ENCODE measurements around the gene EXOC7. TPM values are rescaled to one million over a fixed set of nuclear protein-coding genes. Genes with fewer than 3 reads are reported as not detected.

The EXOC7 gene
- total and polyA plus RNA-seq, 2 of the 4 experiments (the other 2 are of a cell fraction): 85.9 to 118 TPM

GRCh38 chr17:76106703-76107102 lies 3.1 kb upstream of the EXOC7 start:
- H2BK5ac ChIP-seq (ENCODE audit: low read depth, low read length, poor library complexity, severe bottlenecking): no peak overlapping the region

More at GRCh38 chr17:76106703-76107102, 3.1 kb upstream of the EXOC7 start:
- CTCF ChIA-PET: no interaction called here
- Histone ChIP-seq H3K14ac (replicated peaks; ENCODE audit: low read depth, low read length) (no peak overlapping the region), H3K79me1 (ENCODE audit: low read depth in 1 of 2, low read length in 2 of 2) (peaks cover 13 to 26% of the 10 kb centered on the region in 2 experiments), H3K27me3 (ENCODE audit: control insufficient read depth, insufficient read depth, low read length) (no peaks in the 10 kb centered on the region), H4K20me1 (ENCODE audit: insufficient read depth, low read length) (peaks cover 5% of the 10 kb centered on the region; the same call in 1 of the 2 replicates), H3K9me3 (ENCODE audit: control insufficient read depth, insufficient read depth, low read length) (no peaks in the 10 kb centered on the region), H2AK9ac (replicated peaks; ENCODE audit: low read depth, low read length, poor library complexity) (no peak overlapping the region), H3K18ac (ENCODE audit: low read depth, low read length) (no peak overlapping the region), H2AFZ (replicated peaks; ENCODE audit: low read length, poor library complexity) (no peak overlapping the region), H4K5ac (ENCODE audit: low read depth, low read length) (no peak overlapping the region), H3K23ac (ENCODE audit: low read depth, low read length) (no peak overlapping the region), H3K27ac (ENCODE audit: insufficient read depth, low read length) (no peak overlapping the region), H4K91ac (ENCODE audit: insufficient read depth, low read depth, low read length) (no peak overlapping the region), H4K8ac (ENCODE audit: low read depth in 2 of 2, low read length in 2 of 2) (no peak overlapping the region), H3K4ac (ENCODE audit: low read depth, low read length) (no peak overlapping the region), H2BK15ac (ENCODE audit: low read depth, low read length) (no peak overlapping the region), H3K4me3 (ENCODE audit: insufficient read depth, low read depth, low read length) (no peak overlapping the region), H3K56ac (ENCODE audit: extremely low read depth, insufficient read depth, low read length) (no peak overlapping the region), H2BK20ac (ENCODE audit: low read depth, low read length) (no peak overlapping the region), H3K4me1 (ENCODE audit: control insufficient read depth, insufficient read depth, low read length) (peaks cover 8% of the 10 kb centered on the region; the same call in 1 of the 2 replicates), H3K36me3 (ENCODE audit: control insufficient read depth, insufficient read depth, low read length) (peaks cover under 1% of the 10 kb centered on the region; the same call in 1 of the 2 replicates), H3K9ac (ENCODE audit: low read depth, low read length) (no peak overlapping the region), H3K4me2 (ENCODE audit: low read depth, low read length) (no peak overlapping the region), H3K9me1 (ENCODE audit: insufficient read depth, low read length) (peaks cover 10% of the 10 kb centered on the region), H2BK120ac (ENCODE audit: low read depth, low read length) (no peak overlapping the region), H2AK5ac (ENCODE audit: low read depth, low read length) (no peak overlapping the region)
- POLR2A ChIA-PET (ENCODE audit: unreplicated experiment): interaction anchor here (0.5 kb wide), 1 partner anchor 251 kb away, joined by 10 read pairs; the partner anchor contains the start of gene WBP2
- ATAC-seq (ENCODE audit: low read depth) (no peak), DNase-seq (no peak)
- no peak for TF ChIP-seq MXI1 (IDR thresholded peaks at IDR 0.05; ENCODE audit: borderline replicate concordance, low read depth, low read length)
- BruUV-seq (replicated peaks): no TSS peak
- no CpG with 5 or more reads among the region's 3 CpGs for WGBS, 2 experiments (ENCODE audit: extremely low coverage in 2 of 2, insufficient read length in 1 of 2)
- dilution Hi-C loops (cut with HindIII; ENCODE audit: low sequenced_read_pairs, unreplicated experiment): no loop called here
- intact Hi-C loops (cut with micrococcal nuclease): no loop called here
- in situ Hi-C loops (cut with MboI; ENCODE audit: low sequenced_read_pairs): no loop called here

Data from IMR-90 (cell line).